Fibroblast of the conjunctiva (primary cell): Measurements from ENCODE around the gene B9D2.
A peak's percentile ranks its signal among the peaks of the same experiment; 100 is the strongest.
"Not testable (repeated sequence)": the region's sequence is repeated elsewhere in the genome, so short reads cannot be mapped to it uniquely, and the experiment has no call there.

Experiments used
- DNase-seq: peaks from one replicate; pipeline ENCODE4 v3.0.0-alpha.2; 2010; ENCODE audit warnings: low read depth

The B9D2 gene

DNA sequence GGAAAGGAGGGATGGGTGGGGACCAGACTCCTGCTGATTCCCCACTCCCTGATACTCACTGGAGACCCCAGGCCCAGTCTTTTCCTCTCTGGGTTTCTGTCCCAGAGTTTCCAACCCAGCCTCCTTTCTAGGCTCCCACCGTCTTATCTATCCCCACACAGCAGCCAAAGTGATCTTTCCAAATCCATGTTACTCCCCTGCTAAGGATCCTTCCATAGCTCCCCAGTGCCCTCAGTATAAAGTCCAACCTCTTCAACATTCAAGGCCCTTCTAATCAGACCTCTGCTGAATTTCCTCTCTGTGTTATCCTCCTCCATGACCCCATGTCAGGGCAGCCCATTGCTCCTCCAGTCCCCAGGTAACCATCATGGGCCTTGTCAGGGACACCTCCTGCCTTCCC lies 8.9 kb downstream of the B9D2 start:
- no peak for DNase-seq

DNA sequence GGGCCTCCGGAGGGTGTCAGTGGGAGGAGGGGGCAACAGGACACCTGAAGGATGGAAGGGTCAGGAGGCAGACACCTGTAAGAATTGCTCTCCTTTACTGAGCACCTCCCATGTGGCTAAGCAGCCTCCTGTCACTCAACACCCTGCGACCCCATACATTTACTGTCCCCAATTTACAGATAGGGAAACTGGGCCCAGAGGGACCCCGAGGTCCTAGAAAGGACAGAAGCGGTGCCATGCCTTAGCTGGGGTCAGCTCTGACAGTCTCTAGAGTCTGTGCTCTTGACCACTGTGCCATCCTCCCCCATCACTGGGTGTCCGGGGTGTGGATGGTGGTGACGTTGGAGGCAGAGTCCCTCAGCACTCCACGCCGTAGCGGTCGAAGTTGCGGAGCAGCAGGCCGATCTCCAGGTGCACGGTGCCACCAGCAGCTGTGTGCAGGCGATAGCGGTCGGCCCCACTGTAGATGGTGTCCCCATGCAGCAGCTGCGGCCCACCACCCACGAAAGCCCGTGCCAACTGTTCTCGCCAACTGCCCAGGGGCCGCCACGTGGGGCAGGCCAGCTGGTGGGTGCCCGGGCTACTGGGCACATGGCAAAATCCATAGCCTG lies 9.5 kb downstream of the B9D2 start:
- no peak for DNase-seq

DNA sequence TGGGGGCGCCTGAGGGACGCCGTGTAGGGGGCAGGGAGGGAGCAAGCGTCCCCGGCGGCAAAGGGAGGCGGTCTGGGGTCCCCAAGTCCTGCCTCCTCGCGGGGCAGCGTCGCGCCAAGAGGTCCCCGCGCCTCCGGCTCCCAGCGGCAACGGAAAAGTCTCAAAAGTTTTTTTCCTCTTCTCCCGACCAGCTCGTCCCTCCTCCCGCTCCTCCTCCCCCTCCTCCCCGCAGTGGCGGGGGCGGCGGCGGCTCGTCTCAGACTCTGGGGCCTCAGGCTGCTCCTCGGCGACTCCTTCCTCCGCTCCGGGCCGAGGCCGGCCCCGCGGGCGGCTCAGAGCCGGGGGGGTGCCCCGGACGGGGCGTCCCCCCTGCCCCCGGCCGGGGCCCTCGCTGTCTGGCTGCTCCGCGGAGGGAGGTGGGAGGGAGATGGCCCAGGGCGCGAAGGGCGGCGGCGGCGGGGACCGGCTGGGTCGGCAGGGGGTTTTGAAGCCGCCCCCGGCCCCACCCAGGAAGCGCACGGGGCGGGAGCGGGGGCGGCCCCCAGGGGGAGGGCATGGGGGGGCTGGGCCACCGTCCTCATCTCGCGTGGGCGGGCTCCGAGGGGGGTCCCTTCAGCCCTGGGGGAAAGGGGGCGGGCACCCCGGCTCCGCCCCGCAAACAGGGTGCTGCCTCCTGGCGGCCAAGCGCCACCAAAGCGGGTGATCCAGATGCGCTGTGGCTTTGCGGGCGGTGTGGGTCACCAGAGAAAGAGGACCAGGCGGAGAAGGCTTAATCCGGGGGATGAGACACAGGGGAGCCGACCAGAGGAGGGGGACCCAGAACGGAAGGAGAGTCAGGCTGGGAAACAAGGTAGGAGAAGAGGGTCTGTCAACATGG lies 10.2 kb downstream of the B9D2 start, which contains the start of gene TGFB1:
TSS of gene TGFB1 (minus strand) at position 457 of the 877 bp plus-strand sequence. CDS start 878 bp downstream, outside the sequence.
- peak; percentile 67 for DNase-seq

- DNase-seq, result no peak
Observed at GRCh38 chr19:41352609-41353465, 11.1 kb downstream of the B9D2 start.

DNA sequence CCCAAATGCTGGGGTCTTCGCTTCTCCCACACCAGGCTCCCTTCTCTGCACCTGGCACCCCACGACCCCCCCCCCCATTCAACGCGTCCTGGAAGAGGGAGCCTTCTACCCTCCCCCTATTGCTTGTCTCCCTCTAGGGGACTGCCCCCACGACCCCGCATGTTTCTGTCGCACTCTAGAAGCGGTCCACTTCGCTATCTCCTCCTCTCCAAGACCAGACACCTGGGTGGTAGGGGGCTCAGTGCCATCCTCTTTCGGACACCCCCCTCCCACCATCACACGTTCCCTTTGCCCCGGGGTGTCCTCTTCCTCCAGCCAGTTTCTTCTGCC lies 11.7 kb downstream of the B9D2 start:
- DNase-seq, result no peak

- DNase-seq, result no peak
Observed at GRCh38 chr19:41351339-41352245, 12.4 kb downstream of the B9D2 start.

DNA sequence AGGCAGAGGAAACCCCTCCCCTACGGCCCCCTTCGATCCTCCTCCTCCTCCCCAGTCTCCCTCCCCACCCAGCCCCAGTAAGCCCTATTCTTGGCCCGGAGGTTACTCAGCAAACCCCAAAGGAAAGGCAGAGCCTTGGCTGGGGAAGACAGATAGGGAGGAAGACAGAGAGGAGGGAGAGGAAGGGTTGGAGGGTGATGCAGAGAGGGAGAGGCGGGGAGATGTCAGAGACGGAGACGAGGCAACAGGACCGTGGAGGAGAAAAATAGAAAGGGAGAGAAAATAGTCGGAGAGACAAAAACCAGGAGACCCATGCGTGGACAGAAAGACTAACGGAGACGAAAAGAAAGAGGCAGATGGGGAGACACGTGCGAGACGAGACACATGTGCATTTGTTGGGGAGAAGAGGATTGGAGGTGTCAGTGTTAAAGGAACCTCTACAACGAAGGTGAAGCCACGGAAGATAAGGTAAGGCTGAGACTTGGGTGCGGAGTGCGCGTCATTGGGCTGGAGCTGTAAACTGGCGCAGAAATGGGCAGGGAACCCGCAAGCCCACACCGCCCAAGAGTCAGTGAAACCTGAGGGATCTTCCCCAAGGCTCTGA lies 13.1 kb downstream of the B9D2 start:
- no peak for DNase-seq

DNA sequence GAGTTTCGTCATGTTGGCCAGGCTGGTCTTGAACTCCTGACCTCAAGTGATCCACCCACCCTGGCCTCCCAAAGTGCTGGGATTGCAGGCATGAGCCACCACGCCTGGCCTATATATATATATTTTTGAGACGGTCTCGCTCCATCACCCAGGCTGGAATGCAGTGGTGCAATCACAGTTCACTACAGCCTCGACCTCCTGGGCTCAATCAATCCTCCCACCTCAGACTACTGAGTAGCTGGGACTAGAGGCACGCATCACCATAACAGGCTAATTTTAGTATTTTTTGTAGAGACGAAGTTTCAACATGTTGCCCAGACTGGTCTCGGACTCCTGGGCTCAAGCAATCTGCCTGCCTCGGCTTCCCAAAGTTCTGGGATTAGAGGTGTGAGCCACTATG lies 17.0 kb downstream of the B9D2 start:
- not testable (repeated sequence) for DNase-seq

- no peak for DNase-seq
Observed at GRCh38 chr19:41344162-41344561, 19.8 kb downstream of the B9D2 start.

DNA sequence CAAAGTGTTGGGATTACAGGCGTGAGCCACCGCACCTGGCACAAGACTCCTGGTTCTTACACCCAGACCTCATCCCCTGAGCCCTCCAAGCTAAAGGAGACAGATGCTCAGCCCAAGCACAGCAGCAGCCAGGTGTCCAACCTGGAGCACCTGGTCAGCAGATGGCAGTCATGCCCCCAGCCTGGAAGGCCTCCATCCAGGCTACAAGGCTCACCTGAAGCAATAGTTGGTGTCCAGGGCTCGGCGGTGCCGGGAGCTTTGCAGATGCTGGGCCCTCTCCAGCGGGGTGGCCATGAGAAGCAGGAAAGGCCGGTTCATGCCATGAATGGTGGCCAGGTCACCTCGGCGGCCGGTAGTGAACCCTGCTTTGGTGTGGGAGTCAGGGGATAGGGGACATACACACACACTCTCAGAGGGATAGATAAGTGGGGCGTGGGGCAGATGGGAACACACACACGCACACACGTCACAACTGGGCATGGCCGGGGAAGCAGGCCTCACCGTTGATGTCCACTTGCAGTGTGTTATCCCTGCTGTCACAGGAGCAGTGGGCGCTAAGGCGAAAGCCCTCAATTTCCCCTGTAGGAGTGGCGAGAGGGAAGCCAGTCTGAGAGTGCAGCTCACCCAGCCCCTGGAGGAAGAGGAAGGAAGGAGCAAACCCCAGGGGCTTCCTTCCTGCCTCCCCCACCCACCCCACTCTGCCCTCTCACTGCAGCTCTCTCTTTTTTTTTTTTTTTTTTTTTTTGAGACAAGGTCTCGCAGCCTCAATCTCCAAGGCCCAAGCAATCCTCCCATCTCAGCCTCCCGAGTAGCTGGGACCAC lies 22.1 kb downstream of the B9D2 start:
- no peak for DNase-seq

DNA sequence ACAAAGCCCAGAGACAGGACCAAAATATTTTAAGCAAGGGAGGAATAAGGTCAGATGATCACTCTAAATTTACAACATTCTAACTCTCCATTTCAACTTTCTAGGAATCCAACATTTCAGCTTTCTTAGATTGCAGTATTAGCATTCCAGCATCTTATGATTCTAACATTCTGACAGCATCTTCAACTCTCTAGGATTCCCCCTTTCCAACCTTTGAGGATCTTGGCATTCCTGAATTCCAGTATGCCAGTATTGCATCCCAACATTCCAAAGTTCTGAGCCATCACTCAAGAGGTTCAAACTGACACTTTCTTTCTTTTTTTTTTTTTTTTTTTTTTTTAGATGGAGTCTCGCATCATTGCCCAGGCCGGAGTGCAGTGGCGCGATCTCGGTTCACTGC lies 24.0 kb downstream of the B9D2 start:
- no peak for DNase-seq

GRCh38 chr19:41335467-41335866 lies 28.5 kb downstream of the B9D2 start:
- DNase-seq, result no peak

DNA sequence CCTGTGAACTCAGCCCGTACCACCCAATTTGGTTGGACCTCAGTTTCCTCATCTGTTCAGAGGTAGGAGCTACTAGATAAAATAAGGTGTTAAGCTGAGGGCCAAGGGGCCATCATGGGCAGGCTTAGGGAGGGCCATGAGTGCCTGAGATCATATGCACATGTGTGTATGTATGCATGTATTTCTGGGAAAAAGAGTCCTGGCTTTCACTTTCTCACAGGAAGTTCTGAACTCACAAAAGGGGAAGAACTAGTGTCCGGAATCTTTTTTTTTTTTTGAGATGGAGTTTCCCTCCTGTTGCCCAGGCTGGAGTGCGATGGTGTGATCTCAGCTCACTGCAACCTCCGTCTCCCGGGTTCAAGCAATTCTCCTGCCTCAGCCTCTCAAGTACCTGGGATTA lies 29.2 kb downstream of the B9D2 start:
- no peak for DNase-seq

DNA sequence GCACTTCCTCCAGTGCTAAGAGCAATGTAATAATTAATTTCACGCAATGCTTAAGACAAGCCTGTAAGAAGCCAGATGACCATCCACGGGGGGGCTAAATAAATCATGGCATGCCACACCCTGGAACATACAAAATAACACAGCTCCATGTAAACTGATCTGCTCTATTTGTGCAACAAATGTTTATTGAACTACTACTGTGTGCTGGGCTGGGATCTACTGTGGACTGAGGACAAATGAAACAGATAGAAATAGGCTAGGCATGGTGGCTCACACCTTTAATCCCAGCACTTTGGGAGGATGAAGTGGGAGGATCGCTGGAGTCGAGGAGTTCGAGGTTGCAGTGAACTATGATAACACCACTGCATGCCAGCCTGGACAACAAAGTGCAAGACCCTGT lies 31.5 kb downstream of the B9D2 start:
- DNase-seq, result no peak

DNA sequence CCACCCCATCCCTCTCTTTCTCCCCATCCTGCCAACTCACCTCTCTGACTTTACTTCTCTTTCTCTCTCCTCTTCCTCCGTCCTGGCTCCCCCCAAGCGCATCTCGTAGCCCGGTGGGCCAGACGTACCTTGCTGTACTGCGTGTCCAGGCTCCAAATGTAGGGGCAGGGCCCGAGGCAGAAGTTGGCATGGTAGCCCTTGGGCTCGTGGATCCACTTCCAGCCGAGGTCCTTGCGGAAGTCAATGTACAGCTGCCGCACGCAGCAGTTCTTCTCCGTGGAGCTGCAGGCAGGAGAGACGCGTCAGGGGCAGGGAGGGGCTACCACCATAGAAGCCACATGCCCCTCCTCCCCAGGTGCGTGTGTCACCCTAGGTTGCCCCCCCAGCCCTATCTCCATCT lies 31.9 kb downstream of the B9D2 start:
- no peak for DNase-seq

GRCh38 chr19:41330946-41331678 lies 32.8 kb downstream of the B9D2 start:
- DNase-seq, result no peak

GRCh38 chr19:41330481-41330880 lies 33.5 kb downstream of the B9D2 start:
- DNase-seq, result no peak

- no peak for DNase-seq
Observed at GRCh38 chr19:41328842-41329225, 35.1 kb downstream of the B9D2 start.

- no peak for DNase-seq
Observed at GRCh38 chr19:41328157-41328841, 35.6 kb downstream of the B9D2 start.
